ENCODE results near the gene MORF4L2. TPM values are rescaled to one million over a fixed set of nuclear protein-coding genes. Genes with fewer than 3 reads are reported as not detected.

The MORF4L2 gene
- total RNA-seq, 4 donors from 2014 or later = 258 to 722 (median 535) TPM

DNA sequence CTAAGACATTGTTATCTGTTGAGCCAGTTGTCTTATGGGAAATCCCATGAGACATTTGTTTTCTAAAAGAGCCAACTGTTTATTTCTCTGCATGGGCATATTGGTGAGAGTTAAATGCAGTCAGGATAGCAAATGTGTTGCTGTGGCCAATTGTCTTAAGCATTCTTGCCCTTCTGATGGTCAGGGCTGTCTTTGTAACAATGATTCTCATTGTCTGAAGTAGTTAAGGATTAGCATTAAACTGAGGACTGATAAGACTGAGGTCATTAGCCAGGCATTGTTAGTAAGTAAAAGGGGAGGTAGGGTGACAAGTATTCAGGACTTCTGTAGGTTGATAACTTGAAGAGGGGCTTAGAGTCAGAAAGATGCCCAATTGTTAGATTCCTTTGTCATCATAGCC, 11.2 kb upstream of the MORF4L2 start:
- intact Hi-C loops (cut with DNase I; ENCODE audit: low total_unique reads) = loop anchor here (10.0 kb wide), 1 partner anchor 107 kb away; no protein-coding TSS in a partner anchor
- H3K27me3 ChIP-seq = no peaks in the 10 kb centered on the region
- no peak overlapping the region for H3K27ac ChIP-seq
- no peaks in the 10 kb centered on the region for H3K36me3 ChIP-seq
- no peak overlapping the region for H3K4me3 ChIP-seq
- no peak for TF ChIP-seq POLR2A (IDR thresholded peaks at IDR 0.05)
- TF ChIP-seq, protein P1, sequence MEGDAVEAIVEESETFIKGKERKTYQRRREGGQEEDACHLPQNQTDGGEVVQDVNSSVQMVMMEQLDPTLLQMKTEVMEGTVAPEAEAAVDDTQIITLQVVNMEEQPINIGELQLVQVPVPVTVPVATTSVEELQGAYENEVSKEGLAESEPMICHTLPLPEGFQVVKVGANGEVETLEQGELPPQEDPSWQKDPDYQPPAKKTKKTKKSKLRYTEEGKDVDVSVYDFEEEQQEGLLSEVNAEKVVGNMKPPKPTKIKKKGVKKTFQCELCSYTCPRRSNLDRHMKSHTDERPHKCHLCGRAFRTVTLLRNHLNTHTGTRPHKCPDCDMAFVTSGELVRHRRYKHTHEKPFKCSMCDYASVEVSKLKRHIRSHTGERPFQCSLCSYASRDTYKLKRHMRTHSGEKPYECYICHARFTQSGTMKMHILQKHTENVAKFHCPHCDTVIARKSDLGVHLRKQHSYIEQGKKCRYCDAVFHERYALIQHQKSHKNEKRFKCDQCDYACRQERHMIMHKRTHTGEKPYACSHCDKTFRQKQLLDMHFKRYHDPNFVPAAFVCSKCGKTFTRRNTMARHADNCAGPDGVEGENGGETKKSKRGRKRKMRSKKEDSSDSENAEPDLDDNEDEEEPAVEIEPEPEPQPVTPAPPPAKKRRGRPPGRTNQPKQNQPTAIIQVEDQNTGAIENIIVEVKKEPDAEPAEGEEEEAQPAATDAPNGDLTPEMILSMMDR (IDR thresholded peaks at IDR 0.05) = no peak
- no peaks in the 10 kb centered on the region for H3K9me3 ChIP-seq
- H3K4me1 ChIP-seq = no peaks in the 10 kb centered on the region
- DNase-seq = no peak

DNA sequence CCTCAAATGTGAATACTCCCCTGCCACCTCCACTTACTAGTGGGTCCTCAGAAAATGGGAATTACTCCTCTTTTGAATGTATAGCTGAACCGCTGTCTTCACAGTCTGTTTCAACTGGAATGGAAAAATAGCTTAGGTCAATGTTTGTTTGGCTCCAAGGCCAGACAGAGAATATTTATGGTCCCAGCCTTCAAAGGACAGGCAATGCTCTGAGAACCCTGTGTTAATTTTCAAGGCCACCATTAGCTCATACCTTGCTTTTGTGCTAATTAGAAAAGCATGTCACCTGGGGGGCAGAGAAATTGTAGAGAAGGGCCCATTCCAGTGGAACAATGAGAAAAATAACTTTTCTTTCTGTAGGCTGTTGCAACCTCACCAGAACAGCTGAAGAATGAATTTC, 4.6 kb upstream of the MORF4L2 start:
- H3K27me3 ChIP-seq = no peaks in the 10 kb centered on the region
- no peaks in the 10 kb centered on the region for H3K4me1 ChIP-seq
- DNase-seq = no peak
- no peaks in the 10 kb centered on the region for H3K36me3 ChIP-seq
- H3K27ac ChIP-seq = no peak overlapping the region
- H3K9me3 ChIP-seq = no peaks in the 10 kb centered on the region
- intact Hi-C loops (cut with DNase I; ENCODE audit: low total_unique reads) = loop anchor here (10.0 kb wide), 1 partner anchor 114 kb away; no protein-coding TSS in a partner anchor
- TF ChIP-seq, protein P1 (IDR thresholded peaks at IDR 0.05) = no peak
- no peak for TF ChIP-seq POLR2A (IDR thresholded peaks at IDR 0.05)
- H3K4me3 ChIP-seq = no peak overlapping the region

DNA sequence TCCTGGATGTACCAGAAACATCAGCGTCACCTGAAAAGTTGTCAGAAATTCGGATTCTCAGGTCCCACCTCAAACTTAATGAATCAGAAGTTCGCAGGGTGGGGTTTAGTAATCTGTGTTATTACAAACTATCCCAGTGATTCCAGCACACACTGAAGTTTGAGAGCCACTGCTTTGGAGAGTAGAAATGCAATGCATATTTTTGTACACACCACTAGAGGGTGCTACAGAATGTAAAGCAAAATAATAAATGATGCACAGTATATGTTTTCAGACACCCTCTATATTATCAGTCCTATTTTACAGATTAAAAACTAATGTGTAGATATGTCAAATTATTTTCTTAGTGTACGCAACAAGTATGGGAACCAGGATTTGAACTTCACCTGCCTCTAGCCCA, 2.4 kb upstream of the MORF4L2 start:
- Histone ChIP-seq H3K9me3 (no peaks in the 10 kb centered on the region), H3K4me1 (no peaks in the 10 kb centered on the region), H3K27me3 (no peaks in the 10 kb centered on the region), H3K27ac (peak overlapping the region; percentile 93 to 95), H3K4me3 (peak overlapping the region in 1 of 2 donors; percentile 48), H3K36me3 (no peaks in the 10 kb centered on the region)
- no peak for DNase-seq
- intact Hi-C loops (cut with DNase I; ENCODE audit: low total_unique reads) = loop anchor here (5.0 kb wide), 1 partner anchor 157 kb away; no protein-coding TSS in a partner anchor
- no peak for TF ChIP-seq POLR2A (IDR thresholded peaks at IDR 0.05)
- TF ChIP-seq, protein P1 (IDR thresholded peaks at IDR 0.05) = peak; percentile 51 to 62 (median 60)

DNA sequence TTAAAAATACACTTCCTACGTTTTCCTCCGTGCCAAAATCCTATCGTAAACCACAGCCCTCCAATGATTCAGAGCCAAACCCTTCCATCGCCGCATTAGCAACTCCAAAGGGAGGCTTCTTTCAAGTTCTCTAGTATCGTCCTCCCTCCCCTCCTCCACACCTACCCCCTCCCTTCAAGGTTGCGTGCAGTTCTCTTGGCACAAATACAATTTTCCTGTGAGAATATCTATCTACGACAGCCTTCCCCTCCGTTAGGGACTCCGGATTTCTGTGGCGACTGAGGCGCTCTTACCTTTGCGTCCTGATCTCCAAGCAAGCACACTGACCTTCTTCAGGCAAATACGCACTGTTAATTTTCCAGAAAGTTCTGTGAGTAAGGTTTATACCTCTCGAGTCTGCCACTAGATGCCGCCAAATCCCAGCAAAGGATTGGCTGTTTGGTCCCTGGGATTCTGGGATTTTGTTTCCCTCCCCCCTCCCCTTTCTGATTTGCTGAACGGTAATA, 1.2 kb upstream of the MORF4L2 start:
- intact Hi-C loops (cut with DNase I; ENCODE audit: low total_unique reads) = loop anchor here (5.0 kb wide), 1 partner anchor 155 kb away; no protein-coding TSS in a partner anchor
- no peaks in the 10 kb centered on the region for H3K4me1 ChIP-seq
- DNase-seq = peak; percentile 74 to 81

More for the DNA sequence above, 1.2 kb upstream of the MORF4L2 start:
- peak overlapping the region; percentile 93 to 95 for H3K27ac ChIP-seq
- no peaks in the 10 kb centered on the region for H3K9me3 ChIP-seq
- no peaks in the 10 kb centered on the region for H3K36me3 ChIP-seq
- no peaks in the 10 kb centered on the region for H3K27me3 ChIP-seq
- TF ChIP-seq POLR2A (IDR thresholded peaks at IDR 0.05) = peak; percentile 20 to 27
- TF ChIP-seq, protein P1 (IDR thresholded peaks at IDR 0.05) = peak; percentile 49 to 71 (median 70)
- H3K4me3 ChIP-seq = peak overlapping the region; percentile 47 to 48

Measured in uterus (tissue), 4 donors.